NB4 (cell line): ENCODE data around the gene LRMDA.

Experiments used
- CTCF ChIP-seq: IDR thresholded peaks from one replicate; pipeline ENCODE4 v1.5.1; 2012; ENCODE audit warnings: low read depth, low read length
- MAX ChIP-seq: IDR thresholded peaks from 2 replicates; pipeline ENCODE4 v1.6.1; 2011; ENCODE audit warnings: low read depth, low read length
- MYC ChIP-seq: IDR thresholded peaks from 2 replicates; pipeline ENCODE4 v1.6.1; 2011; ENCODE audit warnings: low read depth, low read length
- POLR2A ChIP-seq: IDR thresholded peaks from 2 replicates; pipeline ENCODE4 v1.6.1; 2011; ENCODE audit warnings: mild to moderate bottlenecking; ENCODE audit not compliant: insufficient read length; ENCODE audit errors: extremely low read depth

- TF ChIP-seq CTCF (no peak), MAX (no peak), POLR2A (no peak), MYC (no peak)
Measured at GRCh38 chr10:76302481-76302880, 871.1 kb downstream of the LRMDA start.
